ENCODE data around the gene NAB1.

The NAB1 gene

DNA sequence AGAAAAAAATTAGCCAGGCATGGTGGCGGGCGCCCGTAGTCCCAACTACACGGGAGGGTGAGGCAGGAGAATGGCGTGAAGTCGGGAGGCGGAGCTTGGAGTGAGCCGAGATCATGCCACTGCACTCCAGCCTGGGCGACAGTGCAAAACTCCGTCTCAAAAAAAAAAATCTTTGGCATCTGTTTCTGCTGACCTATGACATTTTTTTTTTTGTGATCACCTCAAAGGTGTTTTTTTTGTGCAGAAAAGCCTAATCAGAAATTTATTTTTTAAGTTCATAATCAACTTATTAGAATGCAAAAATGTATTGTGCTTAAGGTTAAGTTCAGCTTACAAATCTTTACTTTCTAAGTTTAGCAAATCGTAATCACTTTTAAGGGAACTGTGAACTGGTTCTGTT is 45.6 kb downstream of the NAB1 start:
- H3K4me3 ChIP-seq (ENCODE audit: low read depth, low read length), result no peak overlapping the region
- TF ChIP-seq, protein P1, sequence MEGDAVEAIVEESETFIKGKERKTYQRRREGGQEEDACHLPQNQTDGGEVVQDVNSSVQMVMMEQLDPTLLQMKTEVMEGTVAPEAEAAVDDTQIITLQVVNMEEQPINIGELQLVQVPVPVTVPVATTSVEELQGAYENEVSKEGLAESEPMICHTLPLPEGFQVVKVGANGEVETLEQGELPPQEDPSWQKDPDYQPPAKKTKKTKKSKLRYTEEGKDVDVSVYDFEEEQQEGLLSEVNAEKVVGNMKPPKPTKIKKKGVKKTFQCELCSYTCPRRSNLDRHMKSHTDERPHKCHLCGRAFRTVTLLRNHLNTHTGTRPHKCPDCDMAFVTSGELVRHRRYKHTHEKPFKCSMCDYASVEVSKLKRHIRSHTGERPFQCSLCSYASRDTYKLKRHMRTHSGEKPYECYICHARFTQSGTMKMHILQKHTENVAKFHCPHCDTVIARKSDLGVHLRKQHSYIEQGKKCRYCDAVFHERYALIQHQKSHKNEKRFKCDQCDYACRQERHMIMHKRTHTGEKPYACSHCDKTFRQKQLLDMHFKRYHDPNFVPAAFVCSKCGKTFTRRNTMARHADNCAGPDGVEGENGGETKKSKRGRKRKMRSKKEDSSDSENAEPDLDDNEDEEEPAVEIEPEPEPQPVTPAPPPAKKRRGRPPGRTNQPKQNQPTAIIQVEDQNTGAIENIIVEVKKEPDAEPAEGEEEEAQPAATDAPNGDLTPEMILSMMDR (IDR thresholded peaks at IDR 0.05; ENCODE audit: control insufficient read depth, extremely low read depth, insufficient read depth), result no peak
- no peak for DNase-seq (ENCODE audit: low read depth)

DNA sequence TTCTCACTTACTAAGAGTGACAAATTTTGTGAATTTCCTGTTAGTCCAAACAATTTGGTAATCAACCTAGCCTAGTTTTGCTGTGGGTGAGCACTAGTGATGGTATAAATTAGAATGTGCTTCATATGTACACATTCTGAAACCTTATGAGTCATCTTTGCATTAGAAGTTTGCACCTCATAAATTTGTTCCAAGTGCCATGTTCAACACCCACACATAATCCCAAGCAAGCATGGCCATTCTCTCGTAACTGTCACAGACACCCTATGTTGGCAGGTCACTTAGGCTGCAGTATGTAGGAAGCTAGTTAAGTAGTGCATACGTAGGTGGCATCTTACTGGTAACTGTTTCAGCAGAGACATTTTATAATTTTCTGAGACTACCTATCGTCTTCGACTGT is 46.9 kb downstream of the NAB1 start:
- no peak overlapping the region for H3K4me3 ChIP-seq (ENCODE audit: low read depth, low read length)
- DNase-seq (ENCODE audit: low read depth), result no peak
- TF ChIP-seq, protein P1 (IDR thresholded peaks at IDR 0.05; ENCODE audit: control insufficient read depth, extremely low read depth, insufficient read depth), result no peak

DNA sequence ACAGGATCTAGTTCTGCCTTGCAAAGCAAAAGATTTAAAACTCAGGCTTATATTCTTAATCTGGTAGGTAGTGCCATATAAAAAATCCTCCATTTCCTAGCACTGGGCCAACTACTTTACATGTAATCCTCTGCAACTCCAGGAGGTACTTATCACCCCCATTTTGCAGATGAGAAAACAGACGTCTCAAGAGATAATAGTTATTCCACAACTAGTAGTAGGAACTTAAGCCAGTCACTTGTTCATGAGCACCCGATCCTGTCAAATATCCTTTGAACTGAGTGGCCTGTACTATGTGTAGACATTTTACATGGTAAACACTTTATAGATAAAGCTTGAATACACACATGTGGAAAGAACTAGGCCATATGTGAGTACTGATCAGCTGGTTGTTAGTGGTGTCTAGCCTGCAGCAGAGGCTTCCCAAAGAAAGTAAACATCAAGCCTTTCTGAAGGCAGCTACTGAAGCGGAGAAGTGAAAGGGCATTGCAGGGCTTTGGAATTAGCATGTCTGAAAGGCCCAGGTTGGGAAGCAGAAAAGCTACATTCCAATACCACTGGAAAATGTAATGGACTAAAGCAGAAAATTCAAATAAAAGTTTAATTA is 48.0 kb downstream of the NAB1 start:
- H3K4me3 ChIP-seq (ENCODE audit: low read depth, low read length), result no peak overlapping the region
- DNase-seq (ENCODE audit: low read depth), result no peak
- TF ChIP-seq, protein P1 (IDR thresholded peaks at IDR 0.05; ENCODE audit: control insufficient read depth, extremely low read depth, insufficient read depth), result no peak

DNA sequence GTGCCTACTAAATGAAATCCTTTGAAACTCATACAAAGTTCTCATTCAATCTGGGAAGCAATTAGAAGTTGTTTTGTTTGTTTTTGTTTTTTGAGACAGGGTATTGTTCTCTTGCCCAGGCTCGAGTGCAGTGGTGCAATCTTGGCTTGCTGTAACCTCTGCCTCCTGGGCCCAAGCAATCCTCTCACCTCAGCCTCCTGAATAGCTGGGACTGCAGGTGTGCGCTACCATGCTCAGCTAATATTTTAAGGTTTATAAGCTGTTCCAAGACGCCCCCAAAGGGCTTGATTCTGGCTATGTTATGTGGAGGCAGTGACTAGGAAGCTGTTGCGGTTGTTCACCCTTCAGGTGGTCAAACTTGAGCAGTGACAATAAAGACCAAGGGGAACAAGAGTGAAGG is 48.5 kb downstream of the NAB1 start:
- no peak for DNase-seq (ENCODE audit: low read depth)
- H3K4me3 ChIP-seq (ENCODE audit: low read depth, low read length), result no peak overlapping the region
- TF ChIP-seq, protein P1 (IDR thresholded peaks at IDR 0.05; ENCODE audit: control insufficient read depth, extremely low read depth, insufficient read depth), result no peak

DNA sequence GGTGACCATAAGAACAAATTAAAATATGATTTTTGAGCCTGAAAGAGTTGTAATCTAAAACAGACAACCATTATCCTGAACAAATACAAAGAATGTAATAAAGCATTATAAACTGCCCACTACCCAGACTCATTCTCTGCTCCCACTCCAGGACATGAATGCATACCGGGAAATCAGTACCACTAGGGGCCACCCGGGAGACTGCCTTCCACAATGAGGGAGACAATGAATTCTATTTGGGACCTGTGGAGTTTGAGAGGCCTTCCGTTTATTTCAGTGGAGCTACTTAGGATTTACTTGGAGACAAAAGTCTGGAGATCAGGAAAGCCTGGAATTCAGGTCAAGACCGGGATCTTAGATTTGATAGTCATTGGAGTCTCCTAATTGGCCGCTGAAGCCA is 50.0 kb downstream of the NAB1 start:
- TF ChIP-seq, protein P1 (IDR thresholded peaks at IDR 0.05; ENCODE audit: control insufficient read depth, extremely low read depth, insufficient read depth), result no peak
- no peak overlapping the region for H3K4me3 ChIP-seq (ENCODE audit: low read depth, low read length)
- no peak for DNase-seq (ENCODE audit: low read depth)

DNA sequence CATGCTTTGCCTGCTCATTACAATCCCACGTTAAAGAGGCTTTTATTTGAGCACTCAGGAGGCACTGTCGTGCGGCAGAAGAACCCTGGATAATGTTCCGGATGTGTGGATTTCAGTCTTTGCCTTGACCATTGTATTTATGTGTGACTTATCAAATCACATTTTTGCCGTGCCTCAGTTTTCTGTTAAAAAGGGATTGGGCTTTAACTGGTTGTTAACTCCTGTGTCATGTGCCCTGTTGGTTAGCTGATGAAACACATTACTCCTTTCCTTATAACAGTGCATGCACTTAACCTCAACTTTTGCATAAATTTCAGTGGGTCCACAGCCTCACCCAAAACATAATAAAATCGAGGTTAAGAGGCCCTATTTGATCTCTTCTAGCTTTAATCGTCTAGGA is 52.7 kb downstream of the NAB1 start:
- DNase-seq (ENCODE audit: low read depth), result no peak
- TF ChIP-seq, protein P1 (IDR thresholded peaks at IDR 0.05; ENCODE audit: control insufficient read depth, extremely low read depth, insufficient read depth), result no peak
- H3K4me3 ChIP-seq (ENCODE audit: low read depth, low read length), result no peak overlapping the region

DNA sequence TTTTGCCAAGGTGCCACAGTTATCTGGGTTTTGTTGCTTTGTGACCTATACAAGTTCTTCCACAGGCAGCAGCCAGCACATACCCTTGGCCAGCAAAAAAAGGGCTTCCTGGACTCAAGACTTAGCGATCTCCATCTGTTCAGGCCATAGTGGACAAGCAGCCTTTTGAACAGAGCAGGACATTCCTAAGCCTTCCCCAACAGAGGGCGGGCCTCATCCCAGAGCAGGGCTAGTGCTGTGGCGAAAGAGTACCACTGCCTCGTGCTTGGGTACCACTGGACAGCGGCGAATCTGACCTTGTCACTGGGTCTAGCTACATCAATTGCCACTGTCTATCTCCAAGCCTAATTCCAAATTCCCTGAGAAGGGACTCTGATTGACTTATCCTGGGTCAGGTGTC is 56.4 kb downstream of the NAB1 start:
- TF ChIP-seq, protein P1 (IDR thresholded peaks at IDR 0.05; ENCODE audit: control insufficient read depth, extremely low read depth, insufficient read depth), result no peak
- no peak overlapping the region for H3K4me3 ChIP-seq (ENCODE audit: low read depth, low read length)
- no peak for DNase-seq (ENCODE audit: low read depth)
